Measurements from ENCODE around the gene SPCS2. TPM values are rescaled to one million over a fixed set of nuclear protein-coding genes. Genes with fewer than 3 reads are reported as not detected.

Gene SPCS2
- total and polyA plus RNA-seq, 2 donors (not counting 3 experiments of a cell fraction or from before 2014, with no cell fraction given), result 88.9 to 140 TPM

- H3K9me1 ChIP-seq (replicated peaks; ENCODE audit: control insufficient read depth, extremely low read depth, insufficient read depth, low read length), result no peaks in the 10 kb centered on the region
- no peaks in the 10 kb centered on the region for H3K9me3 ChIP-seq (replicated peaks; ENCODE audit: control insufficient read depth, insufficient read depth, low read length)
- TF ChIP-seq JUN (IDR thresholded peaks at IDR 0.05; ENCODE audit: borderline replicate concordance, insufficient read depth, insufficient read length, low read depth), result no peak
- no peak for TF ChIP-seq GATA2 (IDR thresholded peaks at IDR 0.05; ENCODE audit: insufficient read depth, insufficient read length, low read depth, low read length)
- no peak overlapping the region for H3K4me2 ChIP-seq (ENCODE audit: insufficient read depth, low read length)
- ChIA-PET POLR2A (no interaction called here), CTCF (interaction anchor here (1.1 kb wide), 1 partner anchor 282 kb away, joined by 3 read pairs; no protein-coding TSS in a partner anchor)
- no TSS peak for BruUV-seq (replicated peaks)
- H3K79me2 ChIP-seq (ENCODE audit: control insufficient read depth, insufficient read depth, low read length), result no peaks in the 10 kb centered on the region
- peaks cover 0 to 2% of the 10 kb centered on the region in 2 experiments for H3K36me3 ChIP-seq (ENCODE audit: control insufficient read depth in 2 of 2, extremely low read depth in 1 of 2, insufficient read depth in 2 of 2, low read length in 2 of 2)
- DNase-seq (ENCODE audit: low read depth, low spot score) (no peak), FAIRE-seq (no peak)
- no peak overlapping the region for H3K4me3 ChIP-seq (replicated peaks in 1 of 3; ENCODE audit: insufficient read depth in 1 of 3, low read depth in 1 of 3, low read length in 3 of 3)
- H3K4me1 ChIP-seq (ENCODE audit: control insufficient read depth, extremely low read depth, insufficient read depth, low read length), result peaks cover 9% of the 10 kb centered on the region
- no peak overlapping the region for H3K9ac ChIP-seq (replicated peaks; ENCODE audit: extremely low read depth, insufficient read depth, low read length)
- no peak overlapping the region for H3K27ac ChIP-seq (ENCODE audit: insufficient read depth, low read depth, low read length)
- intact Hi-C loops (cut with micrococcal nuclease), result no loop called here
- no peaks in the 10 kb centered on the region for H4K20me1 ChIP-seq (replicated peaks; ENCODE audit: control insufficient read depth, extremely low read depth, insufficient read depth, low read length)
- H2AFZ ChIP-seq (ENCODE audit: low read depth, low read length), result no peak overlapping the region
- no peaks in the 10 kb centered on the region for H3K27me3 ChIP-seq (ENCODE audit: control insufficient read depth in 2 of 2, insufficient read depth in 2 of 2, low read length in 2 of 2)
- dilution Hi-C loops (cut with MboI; ENCODE audit: extremely low pct_ligation_motif_present, low sequenced_read_pairs), result no loop called here
These were observed 35.7 kb downstream of the SPCS2 start for GRCh38 chr11:74984730-74985129.

- Histone ChIP-seq H3K4me3 (replicated peaks in 1 of 3; ENCODE audit: insufficient read depth in 1 of 3, low read depth in 1 of 3, low read length in 3 of 3) (peak within 1 kb of the TSS; percentile 52 to 74 (median 62)), H3K4me2 (ENCODE audit: insufficient read depth, low read length) (peak within 1 kb of the TSS; percentile 96), H3K9me1 (replicated peaks; ENCODE audit: control insufficient read depth, extremely low read depth, insufficient read depth, low read length) (no peaks in the 10 kb centered on the region), H3K36me3 (ENCODE audit: control insufficient read depth in 2 of 2, extremely low read depth in 1 of 2, insufficient read depth in 2 of 2, low read length in 2 of 2) (no peaks in the 10 kb centered on the region), H2AFZ (ENCODE audit: low read depth, low read length) (peak within 1 kb of the TSS; percentile 77), H4K20me1 (replicated peaks; ENCODE audit: control insufficient read depth, extremely low read depth, insufficient read depth, low read length) (no peaks in the 10 kb centered on the region), H3K27me3 (ENCODE audit: control insufficient read depth in 2 of 2, insufficient read depth in 2 of 2, low read length in 2 of 2) (no peaks in the 10 kb centered on the region), H3K9ac (replicated peaks; ENCODE audit: extremely low read depth, insufficient read depth, low read length) (peak within 1 kb of the TSS; percentile 61), H3K79me2 (ENCODE audit: control insufficient read depth, insufficient read depth, low read length) (no peaks in the 10 kb centered on the region), H3K4me1 (ENCODE audit: control insufficient read depth, extremely low read depth, insufficient read depth, low read length) (peaks cover 9% of the 10 kb centered on the region), H3K27ac (ENCODE audit: insufficient read depth, low read depth, low read length) (peak within 1 kb of the TSS; percentile 25), H3K9me3 (replicated peaks; ENCODE audit: control insufficient read depth, insufficient read depth, low read length) (no peaks in the 10 kb centered on the region)
- intact Hi-C loops (cut with micrococcal nuclease), result no loop called here
- TF ChIP-seq MYC (IDR thresholded peaks at IDR 0.05; ENCODE audit: low read depth, low read length) (no peak), POLR2A (IDR thresholded peaks at IDR 0.05; ENCODE audit: low read depth, low read length) (peak; percentile 81), POLR2AphosphoS5 (IDR thresholded peaks at IDR 0.05; ENCODE audit: insufficient read depth, low read depth, low read length) (peak; percentile 89), FOS (IDR thresholded peaks at IDR 0.05; ENCODE audit: borderline replicate concordance, insufficient read depth, low read length) (no peak)
- CTCF ChIA-PET, result interaction anchor here (0.7 to 2.2 kb wide), 12 partner anchors 14 to 260 kb away, joined by 3 to 16 read pairs (median 4); partner anchors contain the start of genes SPCS2 and XRRA1
- peak; percentile 76 for FAIRE-seq
- POLR2A ChIA-PET, result interaction anchor here (0.8 kb wide), 1 partner anchor 29 kb away, joined by 3 read pairs; no protein-coding TSS in a partner anchor
- DNase-seq (ENCODE audit: low read depth, low spot score), result peak; percentile 82
- BruUV-seq (replicated peaks), result no TSS peak
- dilution Hi-C loops (cut with MboI; ENCODE audit: extremely low pct_ligation_motif_present, low sequenced_read_pairs), result no loop called here
These were observed 39.6 kb downstream of the SPCS2 start, which contains the start of gene NEU3 for GRCh38 chr11:74988541-74989259. Gene NEU3 (plus strand): TSS chr11:74988933. CDS start chr11:74989061, 128 bp downstream.
